HL-60 (cell line): Measurements from ENCODE around the gene FAM83C.

Source experiments
- CTCF ChIP-seq: IDR thresholded peaks from one replicate; pipeline ENCODE4 v1.5.1; 2011; ENCODE audit warnings: low read length, control low read depth, inconsistent platforms; ENCODE audit not compliant: insufficient read depth
- REST ChIP-seq: IDR thresholded peaks from 2 replicates; pipeline ENCODE4 v1.6.1; 2012; ENCODE audit warnings: low read depth; ENCODE audit not compliant: insufficient replicate concordance

DNA sequence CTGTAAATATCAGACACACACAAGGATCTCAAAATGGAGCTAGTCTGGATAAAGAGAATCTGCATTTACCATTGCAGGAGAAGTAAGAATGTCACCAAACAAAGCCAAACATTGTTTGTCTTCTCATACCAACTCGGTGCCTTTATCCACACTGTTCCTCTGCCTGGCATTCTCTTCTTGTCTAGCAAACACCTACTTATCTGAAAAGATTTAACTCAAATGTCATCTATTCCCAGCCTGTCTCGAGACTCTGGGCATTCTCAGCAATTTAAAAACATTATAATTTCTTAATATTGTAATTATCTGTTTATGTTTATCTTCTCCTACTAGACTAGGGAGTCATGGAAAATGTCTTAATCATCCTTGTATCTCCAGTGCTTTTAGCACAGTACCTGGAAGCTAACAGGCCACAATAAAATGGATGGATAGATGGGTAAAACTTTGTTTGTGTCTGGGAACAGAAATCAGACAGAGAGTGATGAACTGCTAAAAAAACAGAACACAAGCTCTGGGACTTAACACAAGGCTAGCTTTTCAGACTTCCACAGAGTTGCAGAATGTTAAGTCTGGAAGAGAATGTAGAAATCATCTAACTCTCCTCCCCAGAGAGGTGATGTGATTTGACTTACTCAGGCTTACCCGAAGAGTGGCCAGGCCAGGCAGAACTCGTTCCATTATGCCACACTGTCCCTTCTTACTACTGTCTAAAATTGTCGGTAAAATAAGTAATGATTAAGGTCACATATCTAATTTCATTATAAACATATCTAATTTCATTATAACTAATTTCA, 42.3 kb upstream of the FAM83C start:
- TF ChIP-seq REST: no peak
- TF ChIP-seq CTCF: no peak
